H9 (cell line): ENCODE data around the gene ERC2. TPM values are rescaled to one million over a fixed set of nuclear protein-coding genes. Genes with fewer than 3 reads are reported as not detected.

Source experiments
- DNase-seq: peaks from one replicate; pipeline ENCODE4 v3.0.0-alpha.2; 2017
- H2AFZ ChIP-seq: one replicate; pipeline ENCODE4 v1.6.1; 2013; ENCODE audit warnings: mild to moderate bottlenecking, low read length, control low read depth, moderate library complexity
- H2AK5ac ChIP-seq: 2 replicates; pipeline ENCODE4 v1.6.1; 2013; ENCODE audit warnings: low read length, control low read depth, mixed read lengths; ENCODE audit not compliant: insufficient read length
- H2BK120ac ChIP-seq: one replicate; pipeline ENCODE4 v1.6.1; 2013; ENCODE audit warnings: low read depth, mild to moderate bottlenecking, low read length, control low read depth, inconsistent platforms; ENCODE audit not compliant: poor library complexity, severe bottlenecking
- H2BK12ac ChIP-seq: 2 replicates; pipeline ENCODE4 v1.6.1; 2013; ENCODE audit warnings: low read length, control low read depth, mixed read lengths, low read depth; ENCODE audit not compliant: insufficient read length
- H2BK15ac ChIP-seq: 2 replicates; pipeline ENCODE4 v1.6.1; 2013; ENCODE audit warnings: low read depth, low read length, control low read depth
- H2BK20ac ChIP-seq: one replicate; pipeline ENCODE4 v1.6.1; 2013; ENCODE audit warnings: low read depth, mild to moderate bottlenecking, low read length, control low read depth, inconsistent platforms; ENCODE audit not compliant: poor library complexity, severe bottlenecking
- H2BK5ac ChIP-seq: 2 replicates; pipeline ENCODE4 v1.6.1; 2013; ENCODE audit warnings: low read length, control low read depth, mixed read lengths; ENCODE audit not compliant: insufficient read length
- H3K14ac ChIP-seq: 2 replicates; pipeline ENCODE4 v1.6.1; 2013; ENCODE audit warnings: low read length, control low read depth; ENCODE audit not compliant: insufficient read depth
- H3K18ac ChIP-seq: 2 replicates; pipeline ENCODE4 v1.6.1; 2013; ENCODE audit warnings: low read depth, mild to moderate bottlenecking, mixed read lengths, low read length, control low read depth; ENCODE audit not compliant: insufficient read length
- H3K23ac ChIP-seq: 2 replicates; pipeline ENCODE4 v1.6.1; 2013; ENCODE audit warnings: low read length, control low read depth, mixed read lengths, low read depth; ENCODE audit not compliant: insufficient read length
- H3K23me2 ChIP-seq: 2 replicates; pipeline ENCODE4 v1.6.1; 2013; ENCODE audit warnings: low read depth, mild to moderate bottlenecking, mixed read lengths, low read length, control low read depth; ENCODE audit not compliant: insufficient read length, poor library complexity, severe bottlenecking
- H3K27ac ChIP-seq: 2 replicates; pipeline ENCODE4 v1.5.1; 2013; ENCODE audit warnings: low read length, control low read depth, mixed read lengths, low read depth; ENCODE audit not compliant: insufficient read length
- H3K27me3 ChIP-seq: 2 replicates; pipeline ENCODE4 v1.6.1; 2013; ENCODE audit warnings: low read length, control low read depth, inconsistent platforms; ENCODE audit not compliant: insufficient read depth
- H3K4ac ChIP-seq: 2 replicates; pipeline ENCODE4 v1.6.1; 2013; ENCODE audit warnings: low read depth, mild to moderate bottlenecking, control low read depth, inconsistent platforms, low read length, moderate library complexity
- H3K4me1 ChIP-seq: 2 replicates; pipeline ENCODE4 v1.6.1; 2013; ENCODE audit warnings: low read length, control low read depth, inconsistent platforms; ENCODE audit not compliant: insufficient read depth
- H3K4me2 ChIP-seq: 2 replicates; pipeline ENCODE4 v1.6.1; 2013; ENCODE audit warnings: low read length, control low read depth, mixed read lengths; ENCODE audit not compliant: insufficient read length, insufficient read depth
- H3K56ac ChIP-seq: 2 replicates; pipeline ENCODE4 v1.6.1; 2013; ENCODE audit warnings: low read depth, mild to moderate bottlenecking, mixed read lengths, low read length, control low read depth; ENCODE audit not compliant: insufficient read length
- H3K79me1 ChIP-seq: 2 replicates; pipeline ENCODE4 v1.6.1; 2013; ENCODE audit warnings: low read depth, mild to moderate bottlenecking, moderate library complexity, low read length, control low read depth, inconsistent platforms; ENCODE audit not compliant: insufficient read depth, poor library complexity, severe bottlenecking
- H3K79me2 ChIP-seq: 2 replicates; pipeline ENCODE4 v1.6.1; 2013; ENCODE audit warnings: low read length, control low read depth, inconsistent platforms; ENCODE audit not compliant: insufficient read depth
- H3K9ac ChIP-seq: 2 replicates; pipeline ENCODE4 v1.6.1; 2013; ENCODE audit warnings: low read length, control low read depth, mixed read lengths; ENCODE audit not compliant: insufficient read length; ENCODE audit errors: extremely low read depth
- H3K9me3 ChIP-seq: one replicate; pipeline ENCODE4 v1.6.1; 2013; ENCODE audit warnings: low read depth, low read length, inconsistent platforms; ENCODE audit not compliant: control insufficient read depth
- H3T11ph ChIP-seq: one replicate; pipeline ENCODE4 v1.6.1; 2013; ENCODE audit warnings: mild to moderate bottlenecking, low read length, control low read depth, inconsistent platforms
- H4K20me1 ChIP-seq: one replicate; pipeline ENCODE4 v1.6.1; 2013; ENCODE audit not compliant: control insufficient read depth, insufficient read length, insufficient read depth
- H4K5ac ChIP-seq: 2 replicates; pipeline ENCODE4 v1.6.1; 2013; ENCODE audit warnings: low read depth, mild to moderate bottlenecking, mixed read lengths, low read length, control low read depth; ENCODE audit not compliant: insufficient read length
- H4K8ac ChIP-seq: replicated peaks from 2 replicates; pipeline ENCODE4 v1.6.1; 2013; ENCODE audit warnings: low read length, control low read depth, mixed read lengths, low read depth; ENCODE audit not compliant: insufficient read length
- H4K91ac ChIP-seq: 2 replicates; pipeline ENCODE4 v1.6.1; 2013; ENCODE audit warnings: low read depth, mild to moderate bottlenecking, moderate library complexity, mixed read lengths, low read length, control low read depth; ENCODE audit not compliant: insufficient read length
- H3K27ac Mint-ChIP-seq, 3 experiments: 2 replicates in 2 of 3; 3 replicates in 1 of 3; pipeline ENCODE4 v1.8.0; 2020 to 2021; ENCODE audit warnings: mixed read lengths in 3 of 3, mild to moderate bottlenecking in 1 of 3, moderate library complexity in 1 of 3
- H3K27me3 Mint-ChIP-seq: 2 replicates; pipeline ENCODE4 v1.8.0; 2021; ENCODE audit warnings: low read depth, mild to moderate bottlenecking, moderate library complexity, mixed read lengths
- H3K36me3 Mint-ChIP-seq, 3 experiments: 2 replicates in 2 of 3; 3 replicates in 1 of 3; pipeline ENCODE4 v1.8.0; 2020 to 2021; ENCODE audit warnings: low read depth in 3 of 3, mixed read lengths in 3 of 3; ENCODE audit not compliant: insufficient read depth in 1 of 3
- H3K4me1 Mint-ChIP-seq, 2 experiments: 2 replicates each; pipeline ENCODE4 v1.8.0; 2020; ENCODE audit warnings: mixed read lengths in 2 of 2
- H3K4me3 Mint-ChIP-seq, 2 experiments: 2 replicates in 1 of 2; 3 replicates in 1 of 2; pipeline ENCODE4 v1.8.0; 2020 to 2021; ENCODE audit warnings: mild to moderate bottlenecking in 2 of 2, mixed read lengths in 2 of 2, moderate library complexity in 1 of 2
- H3K9me3 Mint-ChIP-seq, 2 experiments: 2 replicates in 1 of 2; 3 replicates in 1 of 2; pipeline ENCODE4 v1.8.0; 2020; ENCODE audit warnings: mild to moderate bottlenecking in 2 of 2, mixed read lengths in 2 of 2, moderate library complexity in 1 of 2
- WGBS: extraction: QIAGEN DNeasy Blood & Tissue Kit; methylation state at CpG from one replicate; pipeline ENCODE4 v1.1.7; 2013; ENCODE audit warnings: missing lambda C conversion rate, low lambda C conversion rate, mixed read lengths; ENCODE audit not compliant: insufficient read length; ENCODE audit errors: extremely low coverage; 5-methylcytosine and 5-hydroxymethylcytosine counted together
- total RNA-seq: library from RNA; stranded (reverse); gene quantifications from 2 replicates; pipeline ENCODE4 v1.2.1, GENCODE V29; 2021
- TF ChIP-seq, protein P1 (sequence below): fragments of 200-600 bp; sonication (generic); conservative IDR thresholded peaks from 3 replicates; pipeline ENCODE4 v1.8.0; 2021; ENCODE audit warnings: antibody characterized with exemption, mild to moderate bottlenecking

ERC2 gene
- total RNA-seq, 1 experiment from 2014 or later = 15.4 TPM

DNA sequence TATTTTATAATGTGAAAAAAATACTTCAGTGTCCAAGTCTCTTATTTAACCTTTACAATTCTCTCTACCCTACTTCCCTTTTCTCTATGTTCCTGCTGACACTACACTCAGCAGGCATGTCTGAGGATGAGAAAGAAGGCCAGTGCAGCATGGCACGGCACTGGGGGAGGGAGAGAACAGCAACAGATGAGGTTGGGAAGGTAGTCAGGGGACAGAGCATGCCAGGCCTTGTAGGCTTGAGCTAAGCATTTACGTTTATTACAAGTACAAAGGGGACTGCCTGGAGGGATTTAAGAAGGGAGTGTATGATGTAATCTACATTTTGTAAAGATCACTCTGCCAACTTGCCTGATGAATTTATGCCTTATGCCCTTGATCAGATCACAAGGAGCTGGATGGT is 863.9 kb downstream of the ERC2 start:
- Mint-ChIP-seq H3K4me1 (peaks cover 20 to 28% of the 10 kb centered on the region in 2 experiments), H3K4me3 (no peak overlapping the region), H3K27me3 (no peaks in the 10 kb centered on the region), H3K27ac (peak overlapping the region in 1 of 3 experiments; percentile 64; a peak in 2 of 7 replicates), H3K36me3 (no peaks in the 10 kb centered on the region), H3K9me3 (no peaks in the 10 kb centered on the region)
- H3K79me2 ChIP-seq = no peaks in the 10 kb centered on the region
- no peak overlapping the region for H3K4me2 ChIP-seq
- H2AK5ac ChIP-seq = no peak overlapping the region
- H2BK5ac ChIP-seq = no peak overlapping the region
- H3K23me2 ChIP-seq = no peaks in the 10 kb centered on the region
- no peak overlapping the region for H3T11ph ChIP-seq
- no peak overlapping the region for H2BK120ac ChIP-seq
- no peak overlapping the region for H2BK12ac ChIP-seq
- H3K79me1 ChIP-seq = no peaks in the 10 kb centered on the region
- H3K56ac ChIP-seq = no peak overlapping the region
- H4K5ac ChIP-seq = no peak overlapping the region
- DNase-seq = no peak
- H2BK15ac ChIP-seq = no peak overlapping the region
- no peak overlapping the region for H3K9ac ChIP-seq
- H2BK20ac ChIP-seq = no peak overlapping the region
- no peak overlapping the region for H3K27ac ChIP-seq
- WGBS = no CpG with 5 or more reads among the region's 2 CpGs
- H3K14ac ChIP-seq = no peak overlapping the region
- H3K4me1 ChIP-seq = peaks cover 3% of the 10 kb centered on the region; the same call in 1 of the 2 replicates
- H4K91ac ChIP-seq = no peak overlapping the region
- H3K4ac ChIP-seq = no peak overlapping the region
- H2AFZ ChIP-seq = no peak overlapping the region
- no peak overlapping the region for H3K23ac ChIP-seq
- TF ChIP-seq, protein P1, sequence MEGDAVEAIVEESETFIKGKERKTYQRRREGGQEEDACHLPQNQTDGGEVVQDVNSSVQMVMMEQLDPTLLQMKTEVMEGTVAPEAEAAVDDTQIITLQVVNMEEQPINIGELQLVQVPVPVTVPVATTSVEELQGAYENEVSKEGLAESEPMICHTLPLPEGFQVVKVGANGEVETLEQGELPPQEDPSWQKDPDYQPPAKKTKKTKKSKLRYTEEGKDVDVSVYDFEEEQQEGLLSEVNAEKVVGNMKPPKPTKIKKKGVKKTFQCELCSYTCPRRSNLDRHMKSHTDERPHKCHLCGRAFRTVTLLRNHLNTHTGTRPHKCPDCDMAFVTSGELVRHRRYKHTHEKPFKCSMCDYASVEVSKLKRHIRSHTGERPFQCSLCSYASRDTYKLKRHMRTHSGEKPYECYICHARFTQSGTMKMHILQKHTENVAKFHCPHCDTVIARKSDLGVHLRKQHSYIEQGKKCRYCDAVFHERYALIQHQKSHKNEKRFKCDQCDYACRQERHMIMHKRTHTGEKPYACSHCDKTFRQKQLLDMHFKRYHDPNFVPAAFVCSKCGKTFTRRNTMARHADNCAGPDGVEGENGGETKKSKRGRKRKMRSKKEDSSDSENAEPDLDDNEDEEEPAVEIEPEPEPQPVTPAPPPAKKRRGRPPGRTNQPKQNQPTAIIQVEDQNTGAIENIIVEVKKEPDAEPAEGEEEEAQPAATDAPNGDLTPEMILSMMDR = no peak
- no peaks in the 10 kb centered on the region for H3K9me3 ChIP-seq
- H3K27me3 ChIP-seq = no peaks in the 10 kb centered on the region
- no peak overlapping the region for H3K18ac ChIP-seq
- no peaks in the 10 kb centered on the region for H4K20me1 ChIP-seq
- no peak overlapping the region for H4K8ac ChIP-seq
